HG02943 (cell line): ENCODE data around the gene ACAT2.
"Not testable (repeated sequence)": the region's sequence is repeated elsewhere in the genome, so short reads cannot be mapped to it uniquely, and the experiment has no call there.

Source experiments
- ATAC-seq: cut with Tn5 transposase; IDR thresholded peaks from one replicate; pipeline ENCODE4 v1.9.1; 2021; ENCODE audit warnings: mild to moderate bottlenecking, low read depth, moderate library complexity; ENCODE audit not compliant: unreplicated experiment

The ACAT2 gene

GRCh38 chr6:159806021-159806458 lies 44.2 kb downstream of the ACAT2 start:
- no peak for ATAC-seq

- ATAC-seq = no peak
Measured at GRCh38 chr6:159807150-159807858, 45.5 kb downstream of the ACAT2 start.

GRCh38 chr6:159808647-159809046 lies 46.8 kb downstream of the ACAT2 start:
- ATAC-seq = no peak

GRCh38 chr6:159809149-159809548 lies 47.3 kb downstream of the ACAT2 start:
- ATAC-seq = no peak

- no peak for ATAC-seq
Measured at GRCh38 chr6:159813781-159814180, 51.9 kb downstream of the ACAT2 start.

GRCh38 chr6:159815410-159815809 lies 53.6 kb downstream of the ACAT2 start:
- no peak for ATAC-seq

- not testable (repeated sequence) for ATAC-seq
Measured at GRCh38 chr6:159816775-159817174, 54.9 kb downstream of the ACAT2 start.

- no peak for ATAC-seq
Measured at GRCh38 chr6:159817951-159818739, 56.3 kb downstream of the ACAT2 start.

GRCh38 chr6:159819098-159819497 lies 57.3 kb downstream of the ACAT2 start:
- ATAC-seq = no peak

GRCh38 chr6:159819932-159820640 lies 58.2 kb downstream of the ACAT2 start:
- ATAC-seq = no peak

- ATAC-seq = no peak
Measured at GRCh38 chr6:159821122-159821521, 59.3 kb downstream of the ACAT2 start.

GRCh38 chr6:159821726-159822125 lies 59.9 kb downstream of the ACAT2 start:
- ATAC-seq = no peak

GRCh38 chr6:159823953-159824352 lies 62.1 kb downstream of the ACAT2 start:
- no peak for ATAC-seq

- not testable (repeated sequence) for ATAC-seq
Measured at GRCh38 chr6:159824690-159825089, 62.8 kb downstream of the ACAT2 start.

GRCh38 chr6:159826004-159826403 lies 64.2 kb downstream of the ACAT2 start:
- no peak for ATAC-seq

- no peak for ATAC-seq
Measured at GRCh38 chr6:159826968-159827647, 65.3 kb downstream of the ACAT2 start.

GRCh38 chr6:159828074-159828473 lies 66.2 kb downstream of the ACAT2 start:
- ATAC-seq = no peak
